ENCODE results near the gene MX1.

MX1 gene

GRCh38 chr21:41425954-41426675, at the start of gene MX1:
Gene MX1 (plus strand): TSS chr21:41426239. CDS start chr21:41432071, 5,832 bp downstream.
- DNase-seq, result peak; percentile 87

- DNase-seq, result no peak
These were observed 48.3 kb upstream of the MX1 start for GRCh38 chr21:41377715-41378114.

- no peak for DNase-seq
These were observed 47.2 kb upstream of the MX1 start for GRCh38 chr21:41378849-41379248.

- no peak for DNase-seq
These were observed 46.1 kb upstream of the MX1 start for GRCh38 chr21:41379901-41380300.

- no peak for DNase-seq
These were observed 44.3 kb upstream of the MX1 start for GRCh38 chr21:41381731-41382130.

GRCh38 chr21:41387042-41387819, 38.8 kb upstream of the MX1 start:
- DNase-seq, result no peak

GRCh38 chr21:41387824-41388223, 38.2 kb upstream of the MX1 start:
- no peak for DNase-seq

- no peak for DNase-seq
These were observed 37.8 kb upstream of the MX1 start for GRCh38 chr21:41388259-41388658.

- no peak for DNase-seq
These were observed 35.9 kb upstream of the MX1 start for GRCh38 chr21:41390043-41390639.

GRCh38 chr21:41393876-41394465, 32.1 kb upstream of the MX1 start:
- no peak for DNase-seq

- no peak for DNase-seq
These were observed 29.4 kb upstream of the MX1 start for GRCh38 chr21:41396558-41397075.

GRCh38 chr21:41397471-41397891, 28.6 kb upstream of the MX1 start:
- DNase-seq, result no peak

- no peak for DNase-seq
These were observed 27.8 kb upstream of the MX1 start for GRCh38 chr21:41398251-41398650.

GRCh38 chr21:41398831-41399230, 27.2 kb upstream of the MX1 start:
- DNase-seq, result no peak

GRCh38 chr21:41399246-41399800, 26.7 kb upstream of the MX1 start:
- no peak for DNase-seq

GRCh38 chr21:41402231-41402630, 23.8 kb upstream of the MX1 start:
- no peak for DNase-seq

GRCh38 chr21:41402796-41403195, 23.2 kb upstream of the MX1 start:
- no peak for DNase-seq

- no peak for DNase-seq
These were observed 22.7 kb upstream of the MX1 start for GRCh38 chr21:41403331-41403730.

GRCh38 chr21:41403966-41404365, 22.1 kb upstream of the MX1 start:
- no peak for DNase-seq

- no peak for DNase-seq
These were observed 20.7 kb upstream of the MX1 start for GRCh38 chr21:41405321-41405720.

GRCh38 chr21:41406340-41406739, 19.7 kb upstream of the MX1 start:
- no peak for DNase-seq

GRCh38 chr21:41407541-41408460, 18.2 kb upstream of the MX1 start:
- no peak for DNase-seq
